Choroid plexus epithelial cell (primary cell): ENCODE measurements around the gene RPS5.

ENCODE experiments used
- DNase-seq: peaks from one replicate; pipeline ENCODE4 v3.0.0-alpha.2; 2010; ENCODE audit warnings: low read depth
- H3K4me3 ChIP-seq: 2 replicates; pipeline ENCODE4 v1.5.1; 2011; ENCODE audit warnings: low read depth, mild to moderate bottlenecking, control low read depth, low read length, moderate library complexity
- CTCF ChIP-seq: conservative IDR thresholded peaks from 2 replicates; pipeline ENCODE4 v1.5.1; 2011; ENCODE audit warnings: low read depth, mild to moderate bottlenecking, control low read depth, inconsistent platforms, low read length, moderate library complexity

RPS5 gene

GRCh38 chr19:58361900-58362271 is 25.2 kb upstream of the RPS5 start:
- peak; percentile 34 for TF ChIP-seq CTCF
- peak overlapping the region; percentile 63 for H3K4me3 ChIP-seq
- DNase-seq, result no peak

GRCh38 chr19:58362272-58362994 is 24.6 kb upstream of the RPS5 start, which contains the start of gene ZNF497:
ZNF497 (minus strand) TSS chr19:58362751; CDS start chr19:58357635, 5,116 bp downstream.
- peak within 1 kb of the TSS; percentile 63 for H3K4me3 ChIP-seq
- TF ChIP-seq CTCF, result peak; percentile 7
- peak; percentile 97 for DNase-seq

GRCh38 chr19:58364146-58364545 is 22.9 kb upstream of the RPS5 start:
- H3K4me3 ChIP-seq, result no peak overlapping the region
- TF ChIP-seq CTCF, result no peak

DNA sequence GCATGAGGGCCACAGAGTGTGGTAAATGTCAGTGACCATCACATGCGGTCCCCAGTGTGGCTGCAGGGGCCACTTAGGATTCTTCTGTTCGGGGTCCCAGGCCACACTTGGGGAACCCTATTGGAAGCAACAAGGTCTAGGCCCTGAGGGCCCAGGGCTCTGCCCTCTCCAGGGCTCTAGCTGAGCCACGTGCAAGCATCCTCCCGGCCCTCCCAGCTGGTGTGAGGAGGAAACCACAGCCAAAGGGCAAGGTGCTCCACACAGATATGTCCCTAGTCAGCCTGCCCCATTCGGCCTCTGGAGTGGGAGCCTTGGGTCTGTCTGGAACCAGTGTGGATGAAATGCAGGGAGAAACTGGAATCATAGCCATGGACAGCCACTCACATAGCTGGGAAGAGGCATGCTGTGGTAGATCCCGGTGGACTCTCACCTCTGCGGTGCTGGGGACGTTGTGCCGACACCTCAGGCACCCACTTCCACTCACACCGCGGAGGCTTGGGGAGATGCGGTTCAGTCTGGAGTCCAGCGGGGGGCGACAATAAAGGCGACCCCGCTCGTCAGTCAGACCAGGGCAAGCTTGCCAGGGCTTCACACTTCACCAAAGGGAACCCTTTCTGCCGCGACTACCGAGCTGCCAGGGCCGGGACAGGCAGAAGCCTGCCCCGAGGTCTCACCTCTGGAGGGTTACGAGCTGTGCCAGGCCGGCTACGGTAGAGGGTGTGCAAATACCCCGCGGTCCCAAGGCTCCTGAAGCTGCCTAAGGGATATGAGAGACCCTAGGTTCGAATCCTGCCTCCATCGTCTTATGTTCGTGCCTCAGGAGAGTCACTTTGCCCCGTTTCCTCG is 20.3 kb upstream of the RPS5 start:
- H3K4me3 ChIP-seq, result no peak overlapping the region
- DNase-seq, result no peak
- no peak for TF ChIP-seq CTCF

More at GRCh38 chr19:58364146-58364545, 22.9 kb upstream of the RPS5 start:
- no peak for DNase-seq

DNA sequence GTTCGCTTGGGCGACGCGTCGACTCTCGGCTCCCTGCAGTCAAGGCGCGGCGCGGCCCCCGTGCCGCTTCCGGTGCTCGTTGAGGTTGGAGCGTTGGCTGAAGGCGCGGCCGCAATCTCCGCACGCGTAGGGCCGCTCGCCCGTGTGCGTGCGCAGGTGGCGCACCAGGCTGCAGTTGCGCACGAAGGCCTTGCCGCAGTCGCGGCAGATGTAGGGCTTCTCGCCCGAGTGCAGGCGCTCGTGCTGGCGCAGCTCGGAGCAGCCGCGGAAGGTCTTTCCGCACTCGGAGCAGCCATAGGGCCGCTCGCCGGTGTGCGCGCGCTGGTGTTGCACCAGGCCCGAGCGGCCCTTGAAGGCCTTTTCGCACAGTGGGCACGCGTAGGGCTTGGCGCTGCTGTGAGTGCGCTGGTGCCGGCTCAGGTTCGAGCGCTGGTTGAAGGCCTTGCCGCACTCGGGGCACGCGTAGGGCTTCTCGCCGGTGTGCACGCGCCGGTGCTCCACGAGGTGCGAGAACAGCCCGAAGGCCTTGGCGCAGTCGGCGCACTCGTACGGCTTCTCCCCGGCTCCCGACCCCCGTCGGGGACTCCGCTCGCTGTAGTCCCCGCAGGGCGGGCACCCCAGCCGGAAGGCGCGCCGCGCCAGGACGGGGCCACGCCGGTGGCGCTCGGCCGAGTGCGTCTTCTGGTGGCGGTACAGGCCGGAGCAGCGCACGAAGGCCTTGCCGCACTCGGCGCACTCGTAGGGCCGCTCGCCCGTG is 19.2 kb upstream of the RPS5 start:
- no peak for DNase-seq
- H3K4me3 ChIP-seq, result no peak overlapping the region
- TF ChIP-seq CTCF, result no peak

- no peak for TF ChIP-seq CTCF
- no peak for DNase-seq
- no peak overlapping the region for H3K4me3 ChIP-seq
Measured at GRCh38 chr19:58368561-58369360, 18.3 kb upstream of the RPS5 start.
